ENCODE measurements around the gene KRTAP10-12.

DNA sequence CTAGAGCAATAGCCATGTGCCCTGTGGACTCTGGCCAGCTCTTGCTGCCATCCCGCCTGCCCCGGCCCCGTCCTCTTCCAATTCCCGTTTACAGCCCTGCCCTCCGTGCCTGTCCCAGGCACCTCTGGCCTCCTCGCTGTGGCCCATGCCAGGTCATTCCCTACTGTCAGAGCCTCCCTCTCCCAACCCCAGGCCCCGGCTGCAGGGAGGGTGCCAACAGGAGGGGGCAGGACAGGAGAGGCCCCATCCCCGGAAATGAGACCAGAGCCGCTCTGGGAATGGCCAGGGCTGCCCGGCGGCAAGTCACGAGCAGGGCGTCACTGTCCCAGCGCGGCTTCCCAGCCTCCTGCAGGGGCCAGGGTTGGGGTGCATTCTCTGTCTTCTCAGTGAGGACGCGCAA, 37.9 kb downstream of the KRTAP10-12 start:
- TF ChIP-seq CTCF (IDR thresholded peaks at IDR 0.05) (no peak), POLR2A (IDR thresholded peaks at IDR 0.05) (no peak)

Data from testis (tissue), 2 donors.